ENCODE measurements around the gene TREM2. TPM values are rescaled to one million over a fixed set of nuclear protein-coding genes. Genes with fewer than 3 reads are reported as not detected.

The TREM2 gene
- total and polyA plus RNA-seq, 2 of the 8 experiments (the other 6 are each of a cell fraction or from before 2014, with no cell fraction given): 0.20 TPM; not detected in 1

GRCh38 chr6:41171908-41172307 lies 9.0 kb upstream of the TREM2 start (continued):
- TF ChIP-seq, protein P1, sequence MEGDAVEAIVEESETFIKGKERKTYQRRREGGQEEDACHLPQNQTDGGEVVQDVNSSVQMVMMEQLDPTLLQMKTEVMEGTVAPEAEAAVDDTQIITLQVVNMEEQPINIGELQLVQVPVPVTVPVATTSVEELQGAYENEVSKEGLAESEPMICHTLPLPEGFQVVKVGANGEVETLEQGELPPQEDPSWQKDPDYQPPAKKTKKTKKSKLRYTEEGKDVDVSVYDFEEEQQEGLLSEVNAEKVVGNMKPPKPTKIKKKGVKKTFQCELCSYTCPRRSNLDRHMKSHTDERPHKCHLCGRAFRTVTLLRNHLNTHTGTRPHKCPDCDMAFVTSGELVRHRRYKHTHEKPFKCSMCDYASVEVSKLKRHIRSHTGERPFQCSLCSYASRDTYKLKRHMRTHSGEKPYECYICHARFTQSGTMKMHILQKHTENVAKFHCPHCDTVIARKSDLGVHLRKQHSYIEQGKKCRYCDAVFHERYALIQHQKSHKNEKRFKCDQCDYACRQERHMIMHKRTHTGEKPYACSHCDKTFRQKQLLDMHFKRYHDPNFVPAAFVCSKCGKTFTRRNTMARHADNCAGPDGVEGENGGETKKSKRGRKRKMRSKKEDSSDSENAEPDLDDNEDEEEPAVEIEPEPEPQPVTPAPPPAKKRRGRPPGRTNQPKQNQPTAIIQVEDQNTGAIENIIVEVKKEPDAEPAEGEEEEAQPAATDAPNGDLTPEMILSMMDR (IDR thresholded peaks at IDR 0.05; ENCODE audit: control extremely low read depth in 1 of 3, insufficient read depth in 1 of 3, low read depth in 1 of 3, low read length in 3 of 3): peak in 1 of 3 experiments; percentile 8; a peak in 1 of 4 replicates
- TF ChIP-seq BACH1 (IDR thresholded peaks at IDR 0.05; ENCODE audit: low read length) (no peak), PHF8 (conservative IDR thresholded peaks at IDR 0.05; ENCODE audit: low read depth, low read length) (no peak), CHD1 (IDR thresholded peaks at IDR 0.05; ENCODE audit: low read depth, low read length) (no peak), POLR2A (IDR thresholded peaks at IDR 0.05; ENCODE audit: control extremely low read depth in 1 of 2, low read depth in 2 of 2, low read length in 2 of 2) (no peak), KDM1A (IDR thresholded peaks at IDR 0.05; ENCODE audit: borderline replicate concordance, low read length) (no peak), CTBP2 (IDR thresholded peaks at IDR 0.05; ENCODE audit: borderline replicate concordance, insufficient read depth, insufficient read length, low read length) (no peak), HDAC2 (IDR thresholded peaks at IDR 0.05; ENCODE audit: borderline replicate concordance in 1 of 2, low read depth in 2 of 2, low read length in 2 of 2) (no peak), RFX5 (IDR thresholded peaks at IDR 0.05; ENCODE audit: borderline replicate concordance, low read depth, low read length) (no peak), EZH2 (IDR thresholded peaks at IDR 0.05; ENCODE audit: low read depth, low read length, severe bottlenecking) (no peak), EP300 (IDR thresholded peaks at IDR 0.05; ENCODE audit: borderline replicate concordance in 1 of 2, low read depth in 2 of 2, low read length in 2 of 2) (no peak), TEAD4 (IDR thresholded peaks at IDR 0.05; ENCODE audit: low read depth, low read length) (no peak), CBX8 (IDR thresholded peaks at IDR 0.05; ENCODE audit: borderline replicate concordance, low read depth, low read length) (no peak)
- TF ChIP-seq, protein P2, sequence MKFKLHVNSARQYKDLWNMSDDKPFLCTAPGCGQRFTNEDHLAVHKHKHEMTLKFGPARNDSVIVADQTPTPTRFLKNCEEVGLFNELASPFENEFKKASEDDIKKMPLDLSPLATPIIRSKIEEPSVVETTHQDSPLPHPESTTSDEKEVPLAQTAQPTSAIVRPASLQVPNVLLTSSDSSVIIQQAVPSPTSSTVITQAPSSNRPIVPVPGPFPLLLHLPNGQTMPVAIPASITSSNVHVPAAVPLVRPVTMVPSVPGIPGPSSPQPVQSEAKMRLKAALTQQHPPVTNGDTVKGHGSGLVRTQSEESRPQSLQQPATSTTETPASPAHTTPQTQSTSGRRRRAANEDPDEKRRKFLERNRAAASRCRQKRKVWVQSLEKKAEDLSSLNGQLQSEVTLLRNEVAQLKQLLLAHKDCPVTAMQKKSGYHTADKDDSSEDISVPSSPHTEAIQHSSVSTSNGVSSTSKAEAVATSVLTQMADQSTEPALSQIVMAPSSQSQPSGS (IDR thresholded peaks at IDR 0.05; ENCODE audit: low read length): no peak
